Upper lobe of right lung (tissue), 1 donor: ENCODE results near the gene PRKX. TPM values are rescaled to one million over a fixed set of nuclear protein-coding genes. Genes with fewer than 3 reads are reported as not detected.

ENCODE experiments used
- ATAC-seq: fragments of 200-7000 bp; cut with Tn5 transposase; one replicate; pipeline ENCODE4 v1.9.1; 2020; ENCODE audit warnings: mild to moderate bottlenecking, moderate library complexity
- DNase-seq: peaks from one replicate; pipeline ENCODE4 v3.0.0-alpha.2; 2020
- H3K27ac ChIP-seq: fragments of 200-600 bp; one replicate; pipeline ENCODE4 v1.8.0; 2022
- H3K27me3 ChIP-seq: fragments of 200-600 bp; one replicate; pipeline ENCODE4 v1.8.0; 2022; ENCODE audit warnings: mild to moderate bottlenecking
- H3K36me3 ChIP-seq: fragments of 200-600 bp; one replicate; pipeline ENCODE4 v1.8.0; 2022
- H3K4me1 ChIP-seq: fragments of 200-600 bp; one replicate; pipeline ENCODE4 v1.8.0; 2022
- H3K4me3 ChIP-seq: fragments of 200-600 bp; one replicate; pipeline ENCODE4 v1.8.0; 2022; ENCODE audit warnings: mild to moderate bottlenecking
- H3K9me3 ChIP-seq: fragments of 200-600 bp; one replicate; pipeline ENCODE4 v1.8.0; 2022
- intact Hi-C: fragments of 100-400 bp; cut with DNase I; formaldehyde crosslinking; loops from one replicate; pipeline ENCODE4 v1.11.0; 2022
- total RNA-seq: library from RNA; stranded (reverse); fragmentation: NEBNext Ultra II Directional; extraction: Animal tissue kit (Norgen Biotek cat#: 25700); gene quantifications from one replicate; pipeline ENCODE4 v1.2.1, GENCODE V29; 2021
- TF ChIP-seq, protein P1 (sequence below): fragments of 200-600 bp; IDR thresholded peaks from one replicate; pipeline ENCODE4 v1.8.0; 2022; ENCODE audit warnings: antibody characterized with exemption
- donor health status: DM: no; HTN: yes; CAD: no; lungs with severe emphysema.

Gene PRKX
- total RNA-seq, 1 donor from 2014 or later = 23.8 TPM

DNA sequence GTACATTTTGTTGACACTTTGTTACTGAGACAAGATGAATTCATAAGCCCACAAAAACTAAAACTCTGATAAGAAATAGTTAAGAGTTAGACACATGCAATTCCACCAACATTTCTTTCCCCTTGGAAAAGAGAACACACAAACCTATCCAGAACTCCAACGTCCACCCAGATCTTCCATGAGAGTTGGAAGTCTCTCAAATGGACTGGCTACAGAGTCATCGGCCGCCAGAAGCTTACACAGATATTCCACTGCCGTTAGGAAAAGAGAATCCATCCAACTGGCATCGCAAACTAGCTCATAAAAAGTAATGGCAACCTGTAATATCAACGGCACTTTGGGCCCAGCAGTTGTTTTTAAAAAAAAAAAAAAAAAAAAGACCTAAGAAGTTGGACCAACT is 114.7 kb downstream of the PRKX start:
- TF ChIP-seq, protein P1, sequence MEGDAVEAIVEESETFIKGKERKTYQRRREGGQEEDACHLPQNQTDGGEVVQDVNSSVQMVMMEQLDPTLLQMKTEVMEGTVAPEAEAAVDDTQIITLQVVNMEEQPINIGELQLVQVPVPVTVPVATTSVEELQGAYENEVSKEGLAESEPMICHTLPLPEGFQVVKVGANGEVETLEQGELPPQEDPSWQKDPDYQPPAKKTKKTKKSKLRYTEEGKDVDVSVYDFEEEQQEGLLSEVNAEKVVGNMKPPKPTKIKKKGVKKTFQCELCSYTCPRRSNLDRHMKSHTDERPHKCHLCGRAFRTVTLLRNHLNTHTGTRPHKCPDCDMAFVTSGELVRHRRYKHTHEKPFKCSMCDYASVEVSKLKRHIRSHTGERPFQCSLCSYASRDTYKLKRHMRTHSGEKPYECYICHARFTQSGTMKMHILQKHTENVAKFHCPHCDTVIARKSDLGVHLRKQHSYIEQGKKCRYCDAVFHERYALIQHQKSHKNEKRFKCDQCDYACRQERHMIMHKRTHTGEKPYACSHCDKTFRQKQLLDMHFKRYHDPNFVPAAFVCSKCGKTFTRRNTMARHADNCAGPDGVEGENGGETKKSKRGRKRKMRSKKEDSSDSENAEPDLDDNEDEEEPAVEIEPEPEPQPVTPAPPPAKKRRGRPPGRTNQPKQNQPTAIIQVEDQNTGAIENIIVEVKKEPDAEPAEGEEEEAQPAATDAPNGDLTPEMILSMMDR = no peak
- no peaks in the 10 kb centered on the region for H3K36me3 ChIP-seq
- ATAC-seq (no peak), DNase-seq (no peak)
- no peaks in the 10 kb centered on the region for H3K27me3 ChIP-seq
- H3K4me1 ChIP-seq = no peaks in the 10 kb centered on the region
- no peak overlapping the region for H3K27ac ChIP-seq
- intact Hi-C loops = no loop called here
- no peak overlapping the region for H3K4me3 ChIP-seq
- no peaks in the 10 kb centered on the region for H3K9me3 ChIP-seq

DNA sequence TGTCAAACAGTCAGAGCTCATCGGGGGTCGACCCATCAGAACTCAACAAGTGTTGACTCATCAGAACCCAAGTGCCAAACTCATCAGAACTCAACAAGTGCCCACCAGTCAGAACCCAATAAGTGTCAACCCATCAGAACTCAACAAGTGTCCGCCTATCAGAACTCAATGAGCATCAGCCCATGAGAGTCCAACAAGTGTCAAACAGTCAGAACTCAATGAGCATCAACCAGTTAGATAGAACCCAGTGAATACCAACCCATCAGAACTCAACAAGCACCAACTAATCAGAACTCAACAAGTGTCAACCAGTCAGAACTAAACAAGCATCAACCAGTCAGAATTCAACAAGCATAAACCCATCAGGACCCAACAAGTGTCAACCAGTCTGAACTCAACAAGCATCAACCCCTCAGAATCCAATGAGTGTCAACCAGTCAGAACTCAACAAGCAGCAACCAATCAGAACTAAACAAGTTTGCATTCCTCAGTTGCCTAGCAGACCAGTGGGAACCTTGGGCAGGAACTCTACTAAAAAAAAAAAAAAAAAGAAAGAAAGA is 115.3 kb downstream of the PRKX start:
- Histone ChIP-seq H3K4me1 (no peaks in the 10 kb centered on the region), H3K27me3 (no peaks in the 10 kb centered on the region), H3K36me3 (no peaks in the 10 kb centered on the region), H3K27ac (no peak overlapping the region), H3K4me3 (no peak overlapping the region), H3K9me3 (no peaks in the 10 kb centered on the region)
- intact Hi-C loops = no loop called here
- TF ChIP-seq, protein P1 = no peak
- DNase-seq (no peak), ATAC-seq (no peak)

DNA sequence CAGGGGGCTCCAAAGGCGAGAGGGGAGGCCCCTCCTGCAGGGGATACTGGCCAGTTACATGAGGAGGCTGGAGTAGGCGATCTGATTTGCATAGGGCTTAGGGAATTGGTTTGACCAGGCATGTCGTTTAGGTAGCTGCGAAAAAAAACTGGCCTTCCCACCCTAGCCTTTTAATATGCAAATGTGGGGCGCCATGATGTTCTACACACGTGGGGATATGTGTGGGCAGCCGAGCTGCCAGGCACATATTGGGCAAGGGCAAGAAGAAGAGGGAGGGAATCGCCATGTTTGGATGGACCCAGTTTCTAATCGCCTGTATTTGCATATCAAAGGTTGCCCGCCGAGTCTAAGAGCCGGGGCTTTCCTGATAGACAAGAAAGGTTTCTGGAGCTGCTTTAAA is 121.3 kb downstream of the PRKX start:
- H3K36me3 ChIP-seq = no peaks in the 10 kb centered on the region
- no peaks in the 10 kb centered on the region for H3K9me3 ChIP-seq
- ATAC-seq = no peak
- no peak overlapping the region for H3K27ac ChIP-seq
- DNase-seq = no peak
- TF ChIP-seq, protein P1 = no peak
- no peaks in the 10 kb centered on the region for H3K4me1 ChIP-seq
- H3K4me3 ChIP-seq = no peak overlapping the region
- H3K27me3 ChIP-seq = no peaks in the 10 kb centered on the region
- intact Hi-C loops = no loop called here

DNA sequence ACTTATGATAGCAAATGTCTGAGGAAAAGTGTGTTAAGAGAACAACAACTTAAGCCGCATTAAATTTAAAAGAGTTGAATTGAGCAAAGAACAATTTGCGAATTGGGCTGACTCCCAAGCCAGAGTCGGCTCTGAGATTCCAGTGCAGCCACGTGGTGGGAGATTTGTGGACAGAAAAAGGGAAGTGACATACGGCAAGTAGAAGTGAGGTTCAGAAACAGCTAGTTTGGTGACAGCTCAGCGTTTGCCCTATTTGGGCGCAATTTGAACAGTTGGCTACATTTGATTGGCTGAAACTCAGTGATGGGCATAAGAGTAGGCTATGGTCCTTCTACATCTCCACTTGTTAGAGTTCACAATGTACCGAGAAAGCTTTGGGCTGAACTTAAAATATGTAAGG is 124.0 kb downstream of the PRKX start:
- ATAC-seq (no peak), DNase-seq (no peak)
- no peaks in the 10 kb centered on the region for H3K4me1 ChIP-seq
- TF ChIP-seq, protein P1 = no peak
- no peak overlapping the region for H3K27ac ChIP-seq
- intact Hi-C loops = no loop called here
- H3K27me3 ChIP-seq = no peaks in the 10 kb centered on the region
- H3K36me3 ChIP-seq = no peaks in the 10 kb centered on the region
- H3K4me3 ChIP-seq = no peak overlapping the region
- H3K9me3 ChIP-seq = no peaks in the 10 kb centered on the region

DNA sequence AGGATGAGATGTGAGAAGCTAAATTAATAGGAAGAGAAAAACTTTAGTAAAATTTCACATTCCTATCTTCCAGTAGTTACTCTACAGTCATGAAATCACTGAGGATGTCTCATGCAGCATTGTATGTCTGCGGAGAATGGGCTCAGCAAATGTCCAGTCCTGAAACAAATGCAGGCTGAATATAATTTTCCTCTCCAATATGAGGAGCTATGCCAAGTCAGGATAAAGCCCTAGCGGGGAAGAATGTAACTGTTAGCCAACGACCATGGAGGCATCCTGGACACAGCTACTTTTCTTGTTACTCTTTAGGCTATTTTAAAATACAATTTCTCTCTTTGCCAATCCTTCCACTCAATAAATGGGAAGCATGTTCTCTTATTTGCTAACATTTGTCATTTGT is 127.7 kb downstream of the PRKX start:
- ATAC-seq (no peak), DNase-seq (no peak)
- Histone ChIP-seq H3K4me3 (no peak overlapping the region), H3K36me3 (no peaks in the 10 kb centered on the region), H3K9me3 (no peaks in the 10 kb centered on the region), H3K27me3 (no peaks in the 10 kb centered on the region), H3K27ac (no peak overlapping the region), H3K4me1 (no peaks in the 10 kb centered on the region)
- intact Hi-C loops = no loop called here
- TF ChIP-seq, protein P1 = no peak

DNA sequence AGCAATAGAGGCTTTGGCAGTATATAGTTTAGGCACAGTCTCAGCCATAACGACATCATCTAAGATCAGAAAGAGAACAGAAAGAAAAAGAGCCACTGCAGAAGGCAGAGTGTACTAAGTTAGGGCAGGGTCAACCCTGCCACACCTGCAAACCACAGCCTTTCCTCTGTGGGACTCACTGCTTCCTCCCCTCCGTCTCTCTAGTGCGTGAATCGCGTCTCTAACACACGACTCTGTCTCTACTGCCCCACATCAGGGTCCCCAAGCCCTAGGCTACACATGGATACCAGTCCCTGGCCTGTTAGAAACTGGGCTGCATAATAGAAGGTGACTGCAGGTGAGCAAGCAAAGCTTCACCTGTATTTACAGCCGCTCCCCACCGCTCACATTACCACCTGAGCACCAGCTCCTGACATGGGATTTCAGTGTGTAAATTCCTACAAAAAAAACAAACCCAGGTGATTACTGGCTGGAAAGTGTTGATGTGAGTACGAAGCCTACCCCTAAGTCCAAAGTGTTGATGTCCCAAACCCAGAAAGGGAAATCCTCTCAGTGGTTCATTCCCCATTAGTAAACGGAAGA is 128.9 kb downstream of the PRKX start:
- ATAC-seq (no peak), DNase-seq (no peak)
- Histone ChIP-seq H3K4me3 (no peak overlapping the region), H3K9me3 (no peaks in the 10 kb centered on the region), H3K27ac (no peak overlapping the region), H3K36me3 (no peaks in the 10 kb centered on the region), H3K27me3 (no peaks in the 10 kb centered on the region), H3K4me1 (no peaks in the 10 kb centered on the region)
- TF ChIP-seq, protein P1 = no peak
- intact Hi-C loops = no loop called here
